NCI-H2196 treated with DMSO at 0.1 percent for 48 hours (cell line): ENCODE results near the gene NRTN.
"Not testable (repeated sequence)": the region's sequence is repeated elsewhere in the genome, so short reads cannot be mapped to it uniquely, and the experiment has no call there.

Source experiments
- DNase-seq: peaks from one replicate; lab custom pipeline; 2025; ENCODE audit not compliant: unreplicated experiment; lab: John Stamatoyannopoulos, UW

NRTN gene

GRCh38 chr19:5832527-5833216, 27.8 kb downstream of the NRTN start:
- no peak for DNase-seq

- DNase-seq, result no peak
Observed at GRCh38 chr19:5837761-5838352, 33.0 kb downstream of the NRTN start.

- DNase-seq, result no peak
Observed at GRCh38 chr19:5838353-5839064, 33.6 kb downstream of the NRTN start.

GRCh38 chr19:5839065-5840017, 34.5 kb downstream of the NRTN start, which contains the start of gene FUT6:
TSS of gene FUT6 (minus strand) at chr19:5839702. CDS start at chr19:5832567, 7,135 bp downstream.
- DNase-seq, result no peak

GRCh38 chr19:5841735-5842111, 36.9 kb downstream of the NRTN start:
- DNase-seq, result not testable (repeated sequence)

GRCh38 chr19:5843295-5843927, 38.5 kb downstream of the NRTN start:
- no peak for DNase-seq

- no peak for DNase-seq
Observed at GRCh38 chr19:5844456-5845433, 39.9 kb downstream of the NRTN start.

GRCh38 chr19:5847846-5848245, 43.0 kb downstream of the NRTN start:
- DNase-seq, result not testable (repeated sequence)

- not testable (repeated sequence) for DNase-seq
Observed at GRCh38 chr19:5848621-5849020, 43.8 kb downstream of the NRTN start.

- no peak for DNase-seq
Observed at GRCh38 chr19:5850189-5850588, 45.3 kb downstream of the NRTN start.

GRCh38 chr19:5850743-5851293, 46.0 kb downstream of the NRTN start:
- no peak for DNase-seq

- no peak for DNase-seq
Observed at GRCh38 chr19:5851302-5851701, 46.4 kb downstream of the NRTN start, which contains the start of gene FUT3. TSS of gene FUT3 (minus strand) at chr19:5851449.

GRCh38 chr19:5854121-5854520, 49.3 kb downstream of the NRTN start:
- DNase-seq, result not testable (repeated sequence)

GRCh38 chr19:5855151-5855550, 50.3 kb downstream of the NRTN start:
- not testable (repeated sequence) for DNase-seq

GRCh38 chr19:5857203-5858081, 52.6 kb downstream of the NRTN start:
- no peak for DNase-seq

- DNase-seq, result no peak
Observed at GRCh38 chr19:5863030-5863665, 58.3 kb downstream of the NRTN start.

GRCh38 chr19:5864013-5864720, 59.3 kb downstream of the NRTN start:
- DNase-seq, result no peak
